HepG2 (cell line): ENCODE results near the gene TLR1. TPM values are rescaled to one million over a fixed set of nuclear protein-coding genes. Genes with fewer than 3 reads are reported as not detected.

Experiments
- BCL6 ChIP-seq: IDR thresholded peaks from 2 replicates; pipeline ENCODE4 v1.6.1; 2016; ENCODE audit warnings: missing genetic modification reagents, missing compliant biosample characterization
- CAMTA2 ChIP-seq: sonication (generic); formaldehyde crosslinking; IDR thresholded peaks from 2 replicates; pipeline ENCODE4 v1.4.0; 2020; ENCODE audit warnings: mild to moderate bottlenecking, missing genetic modification reagents, borderline replicate concordance
- CBX1 ChIP-seq: IDR thresholded peaks from one replicate; pipeline ENCODE4 v1.6.1; 2016; ENCODE audit warnings: antibody characterized with exemption, low read depth
- ETV5 ChIP-seq: IDR thresholded peaks from 2 replicates; pipeline ENCODE4 v1.6.1; 2018; ENCODE audit warnings: missing biosample characterization, missing genetic modification reagents, inconsistent platforms, borderline replicate concordance
- FOXA3 ChIP-seq: IDR thresholded peaks from 2 replicates; pipeline ENCODE4 v1.6.1; 2016; ENCODE audit warnings: missing genetic modification reagents, missing compliant biosample characterization
- FOXK1 ChIP-seq: sonication (generic); formaldehyde crosslinking; IDR thresholded peaks from 2 replicates; pipeline ENCODE4 v1.4.0; 2020; ENCODE audit warnings: low read depth, missing genetic modification reagents, borderline replicate concordance
- HBP1 ChIP-seq: IDR thresholded peaks from 2 replicates; pipeline ENCODE4 v1.6.1; 2016; ENCODE audit warnings: low read depth, control low read depth
- HMG20A ChIP-seq: IDR thresholded peaks from 2 replicates; pipeline ENCODE4 v1.6.1; 2016; ENCODE audit warnings: borderline replicate concordance
- HOXA9 ChIP-seq: sonication (generic); formaldehyde crosslinking; IDR thresholded peaks from 2 replicates; pipeline ENCODE4 v1.8.1; 2022; ENCODE audit warnings: missing genetic modification reagents, mild to moderate bottlenecking, moderate library complexity, borderline replicate concordance
- IKZF5 ChIP-seq: IDR thresholded peaks from 2 replicates; pipeline ENCODE4 v1.6.1; 2018; ENCODE audit warnings: missing genetic modification reagents, mild to moderate bottlenecking, missing compliant biosample characterization
- NFIB ChIP-seq: sonication (generic); formaldehyde crosslinking; IDR thresholded peaks from 2 replicates; pipeline ENCODE4 v1.9.0; 2021; ENCODE audit warnings: missing genetic modification reagents, mild to moderate bottlenecking, borderline replicate concordance
- RXRB ChIP-seq: IDR thresholded peaks from 2 replicates; pipeline ENCODE4 v1.6.1; 2016; ENCODE audit warnings: borderline replicate concordance, missing genetic modification reagents, missing compliant biosample characterization
- SALL1 ChIP-seq: sonication (generic); formaldehyde crosslinking; IDR thresholded peaks from 2 replicates; pipeline ENCODE4 v1.8.0; 2022; ENCODE audit warnings: mild to moderate bottlenecking, missing genetic modification reagents
- SKIL ChIP-seq: sonication (generic); formaldehyde crosslinking; IDR thresholded peaks from 2 replicates; pipeline ENCODE4 v1.8.0; 2022; ENCODE audit warnings: missing genetic modification reagents, mild to moderate bottlenecking, moderate library complexity, borderline replicate concordance
- SMAD1 ChIP-seq: sonication (generic); formaldehyde crosslinking; IDR thresholded peaks from 2 replicates; pipeline ENCODE4 v1.4.0; 2020; ENCODE audit warnings: missing genetic modification reagents, low read depth, mild to moderate bottlenecking, borderline replicate concordance
- XRCC5 ChIP-seq: fragments of 200-400 bp; formaldehyde crosslinking; optimal IDR thresholded peaks from 2 replicates; pipeline ENCODE3; 2017; ENCODE audit warnings: mild to moderate bottlenecking, low read length
- ZBED4 ChIP-seq: sonication (generic); formaldehyde crosslinking; IDR thresholded peaks from 2 replicates; pipeline ENCODE4 v1.4.0; 2020; ENCODE audit warnings: missing genetic modification reagents, borderline replicate concordance
- ZBTB37 ChIP-seq: sonication (generic); formaldehyde crosslinking; IDR thresholded peaks from 2 replicates; pipeline ENCODE4 v1.4.0; 2020; ENCODE audit warnings: mild to moderate bottlenecking, missing genetic modification reagents
- ZNF543 ChIP-seq: sonication (generic); formaldehyde crosslinking; IDR thresholded peaks from 2 replicates; pipeline ENCODE4 v1.4.0; 2020; ENCODE audit warnings: mild to moderate bottlenecking, missing genetic modification reagents
- ZNF644 ChIP-seq: IDR thresholded peaks from 2 replicates; pipeline ENCODE4 v1.6.1; 2016; ENCODE audit warnings: low read depth
- polyA plus RNA-seq, 8 experiments: library from polyadenylated mRNA; depleted of rRNA in 3 of 8; stranded (reverse) in 7 of 8; unstranded in 1 of 8; fragments of >200 nt; fragmentation: Illumina TruSeq in 4 of 8; extraction: Trizol in 4 of 8; gene quantifications; 2 replicates each; pipeline versions ENCODE4 v1.2.1 to v1.2.3, GENCODE V29; 2011 to 2016; ENCODE audit warnings: low read depth in 4 of 8, missing spikeins in 1 of 8, mixed read lengths in 1 of 8; ENCODE audit not compliant: insufficient read depth in 1 of 8
- total RNA-seq, 5 experiments: library from RNA; depleted of rRNA; stranded (reverse); fragments of >200 nt; fragmentation: Illumina TruSeq; extraction: Trizol; gene quantifications; 2 replicates each; pipeline ENCODE4 v1.2.3, GENCODE V29; 2016; ENCODE audit warnings: low read depth in 1 of 5

The TLR1 gene
- total and polyA plus RNA-seq, 2 of the 13 experiments (the other 11 are each of a cell fraction or from before 2014, with no cell fraction given), result 0.08 to 0.11 TPM

GRCh38 chr4:38787693-38788092 lies 16.9 kb downstream of the TLR1 start (continued):
- no peak for TF ChIP-seq SMAD1 (CRISPR knock-in tag)
- peak; percentile 84 for TF ChIP-seq BCL6 (CRISPR knock-in tag)
- no peak for TF ChIP-seq NFIB (CRISPR knock-in tag)
- TF ChIP-seq XRCC5, result no peak
- no peak for TF ChIP-seq ZBTB37
- no peak for TF ChIP-seq ZBED4 (CRISPR knock-in tag)
- TF ChIP-seq SKIL (CRISPR knock-in tag), result 0 out of 2 replicates have a peak, but pooled peaks have one; percentile 17
- TF ChIP-seq CBX1, result no peak
- no peak for TF ChIP-seq HBP1 (CRISPR knock-in tag)
- TF ChIP-seq RXRB, result peak; percentile 96
- TF ChIP-seq HOXA9 (CRISPR knock-in tag), result no peak
- TF ChIP-seq ETV5 (CRISPR knock-in tag), result no peak; the same call in 1 of the 2 replicates
- TF ChIP-seq HMG20A (CRISPR knock-in tag), result peak; percentile 61; the same call in 1 of the 2 replicates
- TF ChIP-seq FOXA3, result peak; percentile 73; the same call in 1 of the 2 replicates
- TF ChIP-seq CAMTA2 (CRISPR knock-in tag), result no peak
- TF ChIP-seq ZNF644 (CRISPR knock-in tag), result 0 out of 2 replicates have a peak, but pooled peaks have one; percentile 29
- TF ChIP-seq IKZF5 (CRISPR knock-in tag), result 0 out of 2 replicates have a peak, but pooled peaks have one; percentile 23
- TF ChIP-seq FOXK1 (CRISPR knock-in tag), result peak; percentile 30; the same call in 1 of the 2 replicates
- TF ChIP-seq ZNF543 (CRISPR knock-in tag), result no peak
- peak; percentile 70; the same call in 1 of the 2 replicates for TF ChIP-seq SALL1 (CRISPR knock-in tag)
